ENCODE measurements around the gene PALM.
"Not testable (repeated sequence)": the region's sequence is repeated elsewhere in the genome, so short reads cannot be mapped to it uniquely, and the experiment has no call there.

Gene PALM, protein sequence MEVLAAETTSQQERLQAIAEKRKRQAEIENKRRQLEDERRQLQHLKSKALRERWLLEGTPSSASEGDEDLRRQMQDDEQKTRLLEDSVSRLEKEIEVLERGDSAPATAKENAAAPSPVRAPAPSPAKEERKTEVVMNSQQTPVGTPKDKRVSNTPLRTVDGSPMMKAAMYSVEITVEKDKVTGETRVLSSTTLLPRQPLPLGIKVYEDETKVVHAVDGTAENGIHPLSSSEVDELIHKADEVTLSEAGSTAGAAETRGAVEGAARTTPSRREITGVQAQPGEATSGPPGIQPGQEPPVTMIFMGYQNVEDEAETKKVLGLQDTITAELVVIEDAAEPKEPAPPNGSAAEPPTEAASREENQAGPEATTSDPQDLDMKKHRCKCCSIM

DNA sequence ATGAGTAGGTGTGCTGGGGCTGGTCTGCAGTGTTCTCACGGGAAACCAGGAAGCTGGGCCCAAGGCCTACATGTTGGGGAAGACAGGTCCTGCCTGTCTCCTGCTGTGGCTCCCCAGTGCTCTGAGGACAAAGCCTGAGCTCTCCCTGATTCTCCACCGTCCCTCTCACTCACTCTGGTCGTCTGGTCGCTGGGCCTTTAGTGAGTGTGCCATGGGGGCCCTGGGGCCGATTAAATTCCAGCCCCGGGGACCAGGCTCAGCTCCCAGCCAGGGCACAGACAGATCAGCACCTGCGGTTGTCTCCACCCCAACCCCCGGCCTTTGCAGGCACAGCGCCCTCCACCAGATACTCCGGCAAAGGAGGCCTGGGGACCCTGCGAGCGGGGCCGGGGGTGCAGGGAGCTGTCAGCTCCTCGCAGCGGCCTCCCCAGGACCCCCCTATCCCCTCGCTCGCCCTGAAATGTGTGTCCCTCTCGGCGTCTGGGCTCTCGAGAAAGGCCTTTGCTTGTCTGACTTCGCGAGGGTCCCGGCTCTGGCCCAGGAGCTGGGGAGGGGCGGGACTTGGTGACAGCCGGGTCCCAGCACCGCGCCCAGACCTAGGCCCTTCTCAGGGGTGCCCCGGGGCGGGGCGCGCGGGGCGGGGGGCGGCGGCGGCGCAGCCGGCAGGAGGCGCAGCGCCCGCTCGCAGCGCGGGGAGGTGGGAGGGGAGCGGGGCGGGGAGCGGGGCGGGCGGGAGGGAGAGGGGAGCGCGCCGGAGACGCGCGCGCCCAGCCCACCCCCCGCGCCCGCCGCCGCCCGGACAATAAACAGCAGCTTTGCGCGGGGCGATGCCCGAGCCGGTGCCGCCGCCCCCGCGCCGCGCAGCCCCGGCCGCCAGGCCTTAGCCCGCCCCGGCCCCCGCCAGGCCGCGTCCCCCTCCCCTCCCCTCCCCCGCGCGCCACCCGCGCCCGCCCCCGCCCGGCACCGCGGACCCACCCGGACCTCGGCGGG, at the start of gene PALM:
Gene PALM, plus strand, starts transcription at position 782 of the 990 bp plus-strand sequence. CDS start 212 bp downstream, outside the sequence.
- peak in 1 of 4 experiments; percentile 14 for DNase-seq

DNA sequence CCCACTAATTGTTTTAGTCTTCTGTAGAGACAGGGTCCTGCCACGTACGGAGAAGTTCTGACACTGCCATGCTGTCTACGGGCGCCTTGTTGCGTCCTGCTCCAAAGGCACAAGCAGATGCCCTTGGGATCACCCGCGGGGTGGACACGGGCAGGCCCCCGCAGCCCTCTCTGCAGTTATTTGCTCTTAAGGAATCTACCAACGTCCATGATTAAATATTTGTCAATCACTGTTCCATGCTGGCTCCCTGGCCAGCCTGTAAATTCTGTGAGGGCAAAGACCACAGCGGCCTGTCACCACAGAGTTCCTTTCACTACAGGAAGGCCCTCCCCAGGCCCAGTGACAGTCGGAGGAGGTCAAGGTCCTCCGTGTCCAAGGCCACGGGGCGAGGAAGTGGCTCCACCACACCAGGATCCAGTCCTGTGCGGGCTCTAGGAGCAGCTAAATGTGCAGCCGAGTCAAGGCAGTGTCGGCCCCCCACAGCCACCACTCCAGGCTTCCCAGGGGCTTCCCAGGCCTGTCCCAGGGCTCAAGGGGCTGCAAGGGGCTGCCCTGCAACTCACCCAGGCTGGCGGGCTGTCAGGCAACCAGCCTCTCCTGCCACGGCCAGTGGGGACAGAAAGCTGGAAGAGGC, 47.8 kb upstream of the PALM start:
- no peak for DNase-seq

DNA sequence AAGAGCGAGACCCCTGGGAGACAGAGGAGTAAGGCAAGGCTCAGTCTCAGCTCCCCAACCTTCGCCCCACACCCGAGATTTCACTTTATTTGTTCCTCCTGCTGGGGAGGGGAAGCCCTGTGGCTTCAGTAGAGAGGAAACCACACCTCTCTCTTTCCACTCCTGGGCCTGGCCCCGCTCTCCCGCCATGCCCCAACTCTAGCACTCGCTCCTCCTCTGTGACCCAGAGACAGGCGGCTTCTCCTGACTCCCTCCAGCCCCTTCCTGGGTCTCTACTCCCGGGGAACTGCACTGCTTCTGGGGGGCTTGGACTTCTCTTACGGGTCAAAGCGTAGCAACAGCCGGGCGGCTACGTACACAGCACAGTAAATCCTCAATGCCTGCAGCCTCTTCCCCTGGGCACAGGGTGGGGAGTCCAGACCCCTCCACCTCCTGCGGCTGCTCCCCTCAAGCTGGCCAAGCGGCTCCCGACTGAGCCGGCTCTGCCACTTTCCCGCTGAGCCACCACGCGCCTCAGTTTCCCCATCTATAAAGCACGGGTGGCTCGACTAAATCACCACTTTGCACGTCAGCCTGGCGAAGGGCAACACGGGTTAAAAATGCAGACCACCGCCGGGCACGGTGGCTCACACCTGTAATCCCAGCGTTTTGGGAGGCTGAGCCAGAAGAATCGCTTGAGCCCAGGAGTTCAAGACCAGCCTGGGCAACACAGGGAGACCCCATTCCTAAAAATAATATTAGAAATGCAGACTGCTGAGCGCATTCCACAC, 47.1 kb upstream of the PALM start:
- peak; percentile 19 to 50 (median 30) for DNase-seq

DNA sequence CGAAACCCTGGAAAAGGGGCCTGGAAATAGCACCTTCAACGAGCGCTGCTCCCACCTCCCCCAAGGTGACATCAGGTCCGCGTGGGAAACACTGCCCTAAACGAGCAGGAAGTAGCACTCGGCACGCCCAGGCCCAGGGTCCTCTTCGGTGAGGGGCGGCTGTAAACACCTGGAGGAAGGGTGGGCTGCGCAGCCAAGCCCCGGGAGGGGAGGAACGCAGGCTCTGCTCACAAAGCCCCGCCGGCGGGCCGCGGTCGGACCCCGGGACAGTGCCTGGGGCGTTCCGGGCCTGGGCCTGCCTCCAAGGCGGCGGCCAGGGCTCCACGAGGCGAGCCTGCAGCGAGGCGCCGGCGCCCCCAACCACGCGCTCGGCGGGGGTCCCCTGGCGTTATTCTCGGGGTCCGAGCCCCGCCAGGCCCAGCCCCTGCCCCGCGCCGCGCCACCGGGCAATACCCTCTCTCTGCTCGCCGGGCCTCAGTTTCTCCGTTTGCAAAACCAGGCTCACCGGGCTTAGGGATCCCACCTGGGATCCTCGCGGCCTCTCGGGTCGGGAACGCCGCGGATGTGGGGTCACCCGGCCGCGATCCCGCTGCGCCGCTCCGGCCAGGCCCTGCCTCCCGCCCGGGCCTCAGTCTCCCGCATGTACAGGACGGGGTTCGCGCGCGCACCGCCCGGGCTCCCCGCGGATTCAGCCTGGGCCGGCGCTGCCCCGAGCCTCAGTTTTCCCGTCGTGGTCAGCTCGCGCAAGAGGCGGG, 46.4 kb upstream of the PALM start:
- DNase-seq, result peak; percentile 26 to 61 (median 39)

DNA sequence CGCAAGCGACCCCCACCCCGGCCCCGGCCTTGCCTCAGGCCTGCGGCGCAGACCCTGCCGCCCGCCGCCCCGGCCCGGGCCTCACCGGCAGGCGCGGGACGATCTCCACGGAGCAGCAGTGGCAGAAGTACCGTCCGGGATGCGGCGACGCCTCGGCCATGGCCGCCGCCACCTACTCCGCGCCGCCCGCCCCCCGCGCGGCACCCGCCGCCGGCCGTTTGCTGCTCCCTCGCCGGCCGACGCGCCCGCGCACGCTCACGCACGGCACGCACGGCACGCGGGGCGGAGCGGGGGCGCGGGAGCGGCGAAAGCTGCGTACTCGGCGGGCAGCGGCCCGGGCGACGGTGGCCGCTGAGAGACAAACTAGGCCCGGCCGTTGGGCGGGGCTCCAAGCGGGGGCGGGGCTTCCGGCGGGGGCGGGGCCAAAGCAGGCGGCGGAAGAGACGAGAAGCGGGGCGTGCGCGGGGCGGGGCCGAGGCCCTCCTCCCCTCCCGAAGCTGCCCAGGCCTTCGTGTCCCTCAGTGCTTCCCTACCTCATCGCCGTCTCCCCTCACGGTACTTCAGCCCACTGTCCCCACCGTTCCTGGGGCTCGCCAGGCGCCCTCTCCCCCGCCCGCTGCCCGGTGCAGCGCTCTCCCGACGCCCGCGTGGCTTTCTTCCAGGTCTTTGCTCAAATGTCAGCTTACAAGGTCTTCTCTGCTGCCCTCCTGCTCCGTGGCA, 45.6 kb upstream of the PALM start, which contains the start of gene RNF126:
Gene RNF126, minus strand, starts transcription at position 253 of the 720 bp plus-strand sequence. Its CDS starts 93 bp downstream, at position 160.
- peak; percentile 88 to 94 (median 89) for DNase-seq

DNA sequence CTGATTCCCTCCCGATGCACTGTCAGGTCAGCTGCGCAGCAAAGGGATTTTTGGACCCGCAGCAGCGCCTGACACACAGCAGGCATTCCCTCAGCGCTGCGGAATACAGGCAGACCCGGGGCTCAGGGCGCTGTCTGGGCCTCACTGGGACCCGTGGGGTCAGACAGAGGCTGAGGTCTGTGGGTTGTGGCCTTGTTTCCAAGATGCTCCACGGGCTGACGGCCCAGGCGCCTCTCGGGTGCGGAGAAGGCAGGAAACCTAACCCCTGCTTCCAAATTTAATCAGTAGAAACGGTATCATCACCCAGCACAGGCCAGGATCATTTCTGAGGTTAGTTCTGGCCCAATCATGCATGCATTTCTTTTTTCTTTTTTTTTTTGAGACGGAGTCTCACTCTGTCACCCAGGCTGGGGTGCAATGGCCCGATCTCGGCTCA, 45.0 kb upstream of the PALM start:
- DNase-seq, result no peak

DNA sequence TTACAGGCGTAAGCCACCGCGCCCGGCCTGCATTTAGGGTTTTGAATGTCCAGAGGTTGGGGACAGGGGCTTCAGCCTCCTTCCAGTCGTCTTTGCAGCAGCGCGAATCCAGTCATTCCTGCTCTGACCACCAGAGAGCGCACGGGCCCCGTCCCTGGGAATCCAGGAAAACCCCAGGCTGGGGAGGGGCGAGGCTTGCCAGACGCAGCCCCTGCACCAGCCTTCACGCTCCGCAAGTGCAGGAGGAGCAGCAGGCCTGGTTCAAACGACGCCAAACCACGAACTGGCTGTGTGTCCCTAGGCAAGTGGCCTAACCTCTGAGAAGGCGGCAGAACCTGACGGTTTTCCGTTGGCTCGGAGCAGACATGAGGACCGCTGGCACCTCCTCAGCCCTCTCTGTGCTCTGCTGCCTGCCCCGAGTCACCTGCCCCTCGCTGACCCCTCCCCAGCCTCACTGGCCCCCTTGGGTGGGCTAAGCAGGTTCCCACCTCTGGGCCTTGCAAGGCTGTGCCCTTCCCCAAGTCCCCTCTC, 43.8 kb upstream of the PALM start:
- DNase-seq, result peak; percentile 43 to 73 (median 66)

DNA sequence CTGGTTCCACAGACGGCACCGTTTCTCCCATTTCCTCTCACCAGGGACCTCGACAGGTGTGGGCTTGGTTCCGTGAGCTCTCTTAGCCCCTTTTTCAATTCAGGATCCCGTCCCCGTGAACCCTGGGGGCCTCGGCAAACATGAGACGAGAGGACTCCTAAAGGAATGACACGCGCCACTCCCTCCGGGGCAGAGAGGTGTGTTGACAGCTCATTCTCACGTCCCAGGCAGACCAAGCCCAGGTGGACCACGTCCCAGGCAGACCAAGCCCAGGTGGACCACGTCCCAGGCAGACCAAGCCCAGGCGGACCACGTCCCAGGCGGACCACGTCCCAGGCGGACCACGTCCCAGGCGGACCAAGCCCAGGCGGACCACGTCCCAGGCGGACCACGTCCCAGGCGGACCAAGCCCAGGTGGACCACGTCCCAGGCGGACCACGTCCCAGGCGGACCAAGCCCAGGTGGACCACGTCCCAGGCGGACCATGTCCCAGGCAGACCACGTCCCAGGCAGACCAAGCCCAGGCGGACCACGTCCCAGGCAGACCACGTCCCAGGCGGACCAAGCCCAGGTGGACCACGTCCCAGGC, 41.7 kb upstream of the PALM start:
- DNase-seq, result not testable (repeated sequence)

DNA sequence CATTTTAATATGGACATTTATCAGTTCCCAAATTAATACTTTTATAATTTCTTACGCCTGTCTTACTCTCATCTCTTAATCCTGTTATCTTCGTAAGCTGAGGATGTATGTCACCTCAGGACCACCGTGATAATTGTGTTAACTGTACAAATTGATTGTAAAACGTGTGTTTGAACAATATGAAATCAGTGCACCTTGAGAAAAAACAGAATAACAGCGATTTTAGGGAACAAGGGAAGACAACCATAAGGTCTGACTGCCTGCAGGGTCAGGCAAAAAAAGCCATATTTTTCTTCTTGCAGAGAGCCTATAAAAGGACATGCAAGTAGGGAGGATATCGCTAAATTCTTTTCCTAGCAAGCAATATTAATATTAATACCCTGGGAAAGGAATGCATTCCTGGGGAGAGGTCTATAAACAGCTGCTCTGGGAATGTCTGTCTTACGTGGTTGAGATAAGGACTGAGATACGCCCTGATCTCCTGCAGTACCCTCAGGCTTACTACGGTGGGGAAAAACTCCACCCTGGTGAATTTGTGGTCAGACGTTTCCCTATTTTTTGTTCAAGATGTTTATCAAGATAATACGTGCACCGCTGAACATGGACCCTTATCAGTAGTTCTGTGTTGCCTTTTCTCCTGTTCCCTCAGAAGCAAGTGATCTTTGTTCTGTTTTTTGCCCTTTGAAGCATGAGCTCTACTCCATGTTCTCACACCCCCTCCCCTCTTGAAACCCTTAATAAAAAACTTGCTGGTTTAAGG, 39.9 kb upstream of the PALM start:
- not testable (repeated sequence) for DNase-seq

DNA sequence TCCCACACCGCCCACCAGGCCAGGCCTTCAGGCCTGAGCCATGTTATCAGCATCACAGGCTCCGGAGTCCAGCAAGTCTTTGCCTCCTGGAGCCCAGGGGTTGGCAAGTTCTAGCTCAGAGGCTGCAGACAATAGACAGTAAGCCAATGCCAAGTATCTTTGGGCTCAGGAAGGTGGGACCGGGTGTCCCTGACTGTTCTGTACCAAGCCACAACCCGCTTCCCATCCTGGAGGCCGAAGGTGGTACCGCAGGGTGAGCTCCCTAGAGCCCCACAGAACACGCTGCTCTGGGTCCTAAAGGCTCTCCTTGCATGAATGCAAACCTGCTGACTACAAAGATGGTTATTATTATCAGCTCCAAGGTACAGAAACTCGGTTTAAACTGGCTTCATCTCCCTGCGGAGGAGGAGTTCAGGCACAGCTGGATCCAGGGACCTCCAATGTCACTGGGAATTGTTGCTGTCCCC, 38.1 kb upstream of the PALM start:
- DNase-seq, result no peak

DNA sequence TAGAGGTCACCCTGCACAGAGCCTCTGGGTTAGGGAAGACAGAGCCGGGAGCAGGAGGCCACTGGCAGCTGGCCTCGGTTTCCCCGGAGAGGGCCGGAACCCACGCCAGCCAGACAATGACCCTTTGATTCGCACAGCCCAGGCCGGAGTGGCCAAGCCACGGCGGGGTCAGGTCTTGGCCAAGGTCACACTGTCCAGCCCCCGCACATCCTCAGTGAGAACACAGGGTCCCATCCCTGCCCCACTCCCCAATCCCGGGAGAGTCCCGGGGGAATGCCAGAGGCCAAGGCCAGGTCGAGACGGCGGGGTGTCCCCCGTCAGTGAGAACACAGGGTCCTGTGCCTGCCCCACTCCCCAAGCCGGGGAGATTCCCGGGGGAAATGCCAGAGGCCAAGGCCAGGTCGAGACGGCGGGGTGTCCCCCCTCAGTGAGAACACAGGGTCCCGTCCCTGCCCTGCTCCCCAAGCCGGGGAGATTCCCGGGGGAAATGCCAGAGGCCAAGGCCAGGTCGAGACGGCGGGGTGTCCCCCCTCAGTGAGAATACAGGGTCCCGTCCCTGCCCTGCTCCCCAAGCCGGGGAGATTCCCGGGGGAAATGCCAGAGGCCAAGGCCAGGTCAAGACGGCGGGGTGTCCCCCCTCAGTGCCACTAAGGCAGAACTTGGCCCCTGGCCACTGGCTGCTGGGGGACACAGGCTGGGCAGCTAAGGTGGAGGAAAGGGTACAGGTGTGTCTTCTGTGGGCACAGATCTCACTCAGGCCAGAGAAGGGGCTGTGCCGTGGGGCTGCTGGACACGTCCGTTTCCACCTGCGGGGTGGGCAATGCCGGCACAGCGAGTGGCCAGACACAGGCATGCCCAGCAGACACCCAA, 34.2 kb upstream of the PALM start:
- DNase-seq, result no peak

DNA sequence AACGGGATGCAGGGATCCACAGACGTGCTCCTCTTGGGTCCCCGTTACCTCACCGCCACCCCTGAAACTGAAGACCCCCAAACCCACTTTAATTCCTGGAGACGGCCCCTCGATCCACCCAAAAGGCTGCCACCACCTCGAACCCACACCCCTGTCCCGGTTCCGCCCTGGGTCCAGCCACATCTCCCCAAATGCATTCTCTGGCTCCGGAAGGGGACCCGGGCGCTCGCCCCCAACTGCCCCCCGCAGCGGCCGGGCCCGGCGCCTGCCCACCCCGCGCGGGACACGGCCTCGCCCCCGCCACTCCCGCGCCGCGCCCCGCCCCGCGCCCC, 32.8 kb upstream of the PALM start:
- DNase-seq, result no peak

DNA sequence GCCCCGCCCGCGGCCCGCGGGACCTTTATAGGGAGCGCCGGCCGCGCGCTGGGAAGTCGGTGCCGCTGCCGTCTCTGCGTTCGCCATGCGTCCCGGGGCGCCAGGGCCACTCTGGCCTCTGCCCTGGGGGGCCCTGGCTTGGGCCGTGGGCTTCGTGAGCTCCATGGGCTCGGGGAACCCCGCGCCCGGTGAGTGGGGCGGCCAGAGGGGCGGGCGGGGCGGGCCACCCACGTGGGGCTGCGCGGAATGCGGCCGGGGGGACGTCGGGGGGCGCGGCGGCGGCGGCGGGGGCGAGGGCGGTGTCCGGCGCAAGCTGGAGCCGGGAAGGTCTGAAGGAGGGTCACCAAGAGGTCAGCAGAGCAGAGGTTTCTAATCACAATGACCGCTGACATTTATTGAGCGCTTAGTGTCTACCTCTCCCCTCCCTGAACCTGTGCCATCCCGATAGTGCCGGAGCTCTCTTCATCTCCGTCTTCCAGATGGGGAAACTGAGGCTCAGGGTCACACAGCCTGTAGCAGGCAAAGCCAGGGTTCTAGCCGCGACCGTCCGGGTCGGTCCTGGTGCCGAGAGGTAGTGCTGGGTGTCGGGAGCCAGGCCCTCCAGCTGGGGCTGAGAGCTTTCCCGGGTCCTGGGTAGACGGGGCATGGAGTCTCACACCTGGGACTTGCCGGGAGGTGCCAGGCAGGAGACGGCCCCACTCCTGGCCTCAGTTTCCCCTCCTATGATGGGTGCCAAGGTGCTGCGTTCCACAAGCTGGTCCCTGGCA, 32.2 kb upstream of the PALM start, which contains the start of gene FSTL3:
Gene FSTL3, plus strand, starts transcription at position 54 of the 767 bp plus-strand sequence. Its CDS starts 32 bp downstream, at position 86.
- DNase-seq, result no peak

DNA sequence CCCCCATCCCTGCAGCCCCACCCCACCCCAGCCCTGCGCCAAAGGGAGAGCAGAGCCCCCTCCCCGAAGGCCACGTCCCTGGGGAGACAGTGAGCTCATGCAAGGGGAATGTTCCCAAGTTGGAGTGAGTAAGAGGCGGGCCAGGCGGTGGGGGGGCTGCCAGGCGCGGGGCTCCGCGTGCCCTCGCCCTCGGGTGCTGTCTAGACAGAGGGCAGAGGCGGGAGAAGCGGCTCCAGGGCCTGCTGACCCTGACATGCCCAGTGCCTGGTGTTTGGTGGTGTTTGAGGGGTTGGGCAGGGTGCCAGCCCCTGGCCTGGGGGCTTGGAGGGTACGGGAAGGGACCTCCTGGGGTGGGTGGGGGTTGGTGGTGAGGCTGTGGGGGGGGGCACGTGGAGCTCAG, 31.5 kb upstream of the PALM start:
- no peak for DNase-seq

DNA sequence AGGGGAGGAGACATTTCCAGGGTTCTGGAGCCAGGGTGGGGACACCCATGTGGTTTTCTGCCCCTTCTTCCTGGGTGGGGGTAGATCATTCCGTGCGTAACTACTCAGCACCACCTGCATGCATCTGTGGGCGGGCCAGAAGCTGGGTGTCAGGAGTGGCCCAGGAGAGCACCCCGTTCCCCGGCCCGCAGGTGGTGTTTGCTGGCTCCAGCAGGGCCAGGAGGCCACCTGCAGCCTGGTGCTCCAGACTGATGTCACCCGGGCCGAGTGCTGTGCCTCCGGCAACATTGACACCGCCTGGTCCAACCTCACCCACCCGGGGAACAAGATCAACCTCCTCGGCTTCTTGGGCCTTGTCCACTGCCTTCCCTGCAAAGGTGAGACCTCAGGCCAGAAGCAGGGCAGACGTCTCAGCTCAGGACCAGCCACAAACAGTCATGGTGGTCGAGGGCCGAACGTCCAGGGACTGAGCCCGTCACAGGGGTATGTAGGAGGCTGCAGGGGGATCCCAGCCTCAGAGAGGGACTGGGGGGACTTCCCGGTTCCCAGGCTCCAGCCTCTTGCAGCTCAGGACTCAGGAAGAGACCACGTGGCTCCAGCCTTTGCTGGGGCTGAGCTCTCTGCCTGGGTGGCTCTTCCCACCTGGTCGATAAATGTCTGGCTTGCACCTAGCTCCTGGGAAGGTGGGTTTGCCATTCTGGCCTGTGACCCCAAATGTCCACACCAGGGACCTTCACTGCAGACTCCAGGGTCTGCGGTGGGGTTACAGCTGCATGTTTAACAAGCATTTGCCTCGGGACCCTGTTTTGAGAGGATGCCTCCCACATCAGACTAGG, 30.9 kb upstream of the PALM start:
- no peak for DNase-seq

DNA sequence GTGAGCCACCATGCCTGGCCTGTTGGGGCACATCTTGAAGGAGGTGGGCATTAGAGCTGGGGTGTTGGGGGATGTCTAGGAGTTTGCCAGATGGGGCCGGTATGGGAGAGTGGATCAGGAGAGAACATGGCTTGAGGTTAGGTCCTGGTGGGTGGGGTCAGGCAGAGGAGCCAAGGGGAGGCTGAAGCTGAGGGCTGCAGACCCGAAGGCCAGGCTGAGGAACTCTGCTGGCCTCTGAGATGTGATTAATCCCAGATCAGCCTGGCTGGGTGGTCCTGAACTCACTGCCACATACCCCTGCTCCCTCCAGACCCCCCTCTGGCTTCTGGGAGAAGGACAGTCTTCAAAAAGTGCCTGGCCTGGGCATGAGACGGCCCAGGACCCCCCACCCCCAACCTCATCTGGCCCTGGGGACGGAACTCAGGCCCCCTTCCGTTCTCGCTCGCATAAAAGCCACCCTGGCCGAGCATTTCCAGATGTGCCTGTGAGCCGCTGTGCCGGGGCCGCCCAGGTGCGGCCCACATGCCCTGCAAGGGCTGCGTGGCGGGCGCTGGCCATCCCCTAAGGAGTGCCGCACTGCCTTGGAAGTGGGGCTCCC, 29.8 kb upstream of the PALM start:
- DNase-seq, result no peak

Data from activated naive CD4-positive, alpha-beta T cell (primary cell).